Dendritic cell treated with granulocyte-macrophage colony-stimulating factor and Interleukin-4, amounts not matched to agents 40 ng/mL and 50 ng/mL, for 4 days (primary cell): ENCODE data around the gene HCK.

ENCODE experiments used
- H3K27ac Mint-ChIP-seq: one replicate; pipeline ENCODE4 v1.8.0; 2022; ENCODE audit warnings: mild to moderate bottlenecking, mixed read lengths
- H3K27me3 Mint-ChIP-seq: one replicate; pipeline ENCODE4 v1.8.0; 2022; ENCODE audit warnings: mild to moderate bottlenecking, mixed read lengths
- H3K36me3 Mint-ChIP-seq: one replicate; pipeline ENCODE4 v1.8.0; 2022; ENCODE audit warnings: low read depth, mixed read lengths
- H3K4me1 Mint-ChIP-seq: one replicate; pipeline ENCODE4 v1.8.0; 2022; ENCODE audit warnings: low read depth, mixed read lengths
- H3K4me3 Mint-ChIP-seq: one replicate; pipeline ENCODE4 v1.8.0; 2022; ENCODE audit warnings: mild to moderate bottlenecking, moderate library complexity, mixed read lengths
- H3K9me3 Mint-ChIP-seq: one replicate; pipeline ENCODE4 v1.8.0; 2022; ENCODE audit warnings: mixed read lengths
- intact Hi-C: fragments of 100-400 bp; cut with micrococcal nuclease; formaldehyde crosslinking; loops from one replicate; pipeline ENCODE4 v1.15.0; 2022

Gene HCK

DNA sequence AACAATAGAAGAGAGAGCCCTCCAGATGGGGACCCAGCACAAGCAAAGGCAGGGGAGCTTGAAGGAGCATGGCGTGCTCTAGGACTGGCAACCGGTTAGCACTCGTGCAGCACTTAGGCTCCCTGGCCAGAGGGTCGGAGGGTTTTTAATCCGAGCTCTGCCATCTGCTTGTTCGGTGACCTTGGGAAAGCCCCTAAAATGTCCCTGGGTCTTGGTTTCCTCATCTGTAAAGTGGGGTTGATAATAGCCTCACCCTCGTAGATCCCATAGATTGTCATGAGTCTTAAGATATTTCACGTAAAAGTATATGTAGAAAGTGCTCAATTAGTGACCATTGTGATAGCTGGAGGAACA is 16.6 kb upstream of the HCK start:
- H3K4me3 Mint-ChIP-seq, result no peak overlapping the region
- H3K27ac Mint-ChIP-seq, result peak overlapping the region; percentile 69
- peaks cover 6% of the 10 kb centered on the region for H3K36me3 Mint-ChIP-seq
- intact Hi-C loops, result loop anchor here (1.0 to 5.0 kb wide), 3 partner anchors 17 to 617 kb away; partner anchors contain the start of gene HCK
- peaks cover 85% of the 10 kb centered on the region for H3K4me1 Mint-ChIP-seq
- peaks cover 8% of the 10 kb centered on the region for H3K9me3 Mint-ChIP-seq
- H3K27me3 Mint-ChIP-seq, result peaks cover 3% of the 10 kb centered on the region

DNA sequence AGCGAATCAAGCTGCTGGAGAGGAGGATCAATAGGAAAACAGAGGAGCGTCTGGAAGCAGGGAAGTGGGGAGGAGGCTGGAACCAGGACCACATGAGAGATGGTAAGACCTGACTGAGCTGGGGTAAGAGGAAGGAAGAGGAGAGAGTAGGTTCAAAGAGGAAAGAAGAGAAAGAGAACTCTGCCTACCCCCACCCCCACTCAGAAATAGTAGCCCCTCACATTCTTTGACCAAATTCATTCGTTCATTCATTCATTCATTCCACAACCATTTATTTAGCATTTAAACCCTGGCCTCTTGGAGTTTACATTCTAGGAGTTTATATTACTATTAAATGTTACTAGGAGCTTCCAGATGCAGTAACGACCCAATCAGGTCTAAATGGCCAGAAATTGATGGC is 15.8 kb upstream of the HCK start:
- H3K4me1 Mint-ChIP-seq, result peaks cover 88% of the 10 kb centered on the region
- intact Hi-C loops, result loop anchor here (5.0 kb wide), 1 partner anchor 616 kb away; no protein-coding TSS in a partner anchor
- H3K9me3 Mint-ChIP-seq, result peaks cover 8% of the 10 kb centered on the region
- H3K36me3 Mint-ChIP-seq, result peaks cover 6% of the 10 kb centered on the region
- H3K27me3 Mint-ChIP-seq, result no peaks in the 10 kb centered on the region
- H3K4me3 Mint-ChIP-seq, result peak overlapping the region; percentile 22
- H3K27ac Mint-ChIP-seq, result peak overlapping the region; percentile 69

DNA sequence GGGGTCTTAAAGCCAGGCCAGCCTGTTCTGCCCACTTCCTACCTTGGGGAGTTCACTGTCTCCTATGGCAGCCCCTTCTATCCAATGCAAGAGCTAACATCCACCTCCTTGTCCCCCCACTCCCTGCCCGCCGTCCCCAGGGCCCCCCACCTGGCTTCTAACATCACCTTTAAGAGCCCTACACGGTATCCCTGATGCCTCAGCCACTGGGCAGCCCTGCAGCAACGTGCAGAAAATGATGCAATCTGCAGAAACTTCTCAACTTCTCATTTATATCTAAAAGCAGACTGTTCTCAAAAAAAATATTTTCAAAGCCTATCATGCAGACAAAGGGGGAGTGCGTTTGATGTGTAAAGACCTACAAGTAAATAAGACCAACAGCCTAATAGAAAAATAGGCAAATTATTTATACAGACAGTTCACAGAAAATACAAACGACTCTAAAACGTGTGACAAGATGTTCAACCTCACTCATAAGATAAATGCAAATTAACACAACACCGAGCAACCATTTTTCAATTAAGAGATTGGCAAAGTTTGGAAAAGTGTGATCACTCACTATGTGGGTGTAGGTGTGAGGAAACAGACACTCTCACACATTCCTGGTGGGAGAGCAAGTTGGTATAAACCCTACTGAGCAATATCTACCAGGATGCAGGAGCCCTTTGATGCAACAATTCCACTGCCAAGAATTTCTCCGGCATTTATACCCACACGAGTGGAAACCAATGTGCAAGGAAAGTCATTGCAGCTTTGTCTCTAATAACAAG is 15.1 kb upstream of the HCK start:
- peaks cover 8% of the 10 kb centered on the region for H3K9me3 Mint-ChIP-seq
- peaks cover 6% of the 10 kb centered on the region for H3K36me3 Mint-ChIP-seq
- H3K27ac Mint-ChIP-seq, result peak overlapping the region; percentile 69
- H3K4me1 Mint-ChIP-seq, result peaks cover 88% of the 10 kb centered on the region
- no peaks in the 10 kb centered on the region for H3K27me3 Mint-ChIP-seq
- intact Hi-C loops, result loop anchor here (5.0 kb wide), 1 partner anchor 615 kb away; no protein-coding TSS in a partner anchor
- H3K4me3 Mint-ChIP-seq, result no peak overlapping the region

DNA sequence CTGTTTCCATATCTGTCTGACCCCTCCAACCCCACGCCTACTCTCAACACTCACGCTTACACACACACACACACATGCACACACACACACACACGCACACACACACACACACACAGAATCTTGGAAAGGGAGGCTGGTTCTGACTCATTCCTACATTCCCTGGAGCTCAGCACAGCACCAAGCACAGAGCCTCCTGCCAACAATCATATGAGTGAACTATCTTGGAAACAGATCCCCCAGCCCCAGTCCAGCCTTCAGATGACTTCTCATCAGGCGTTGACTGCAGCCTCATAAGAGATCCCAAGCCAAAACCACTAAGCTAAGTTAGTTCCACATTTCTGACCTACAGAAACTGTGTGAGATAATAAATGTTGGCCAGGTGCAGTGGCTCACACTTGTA is 14.1 kb upstream of the HCK start:
- Mint-ChIP-seq H3K27ac (peak overlapping the region; percentile 27), H3K27me3 (no peaks in the 10 kb centered on the region), H3K36me3 (peaks cover 6% of the 10 kb centered on the region), H3K4me1 (peaks cover 89% of the 10 kb centered on the region), H3K4me3 (no peak overlapping the region), H3K9me3 (peaks cover 8% of the 10 kb centered on the region)
- intact Hi-C loops, result loop anchor here (5.0 kb wide), 1 partner anchor 614 kb away; no protein-coding TSS in a partner anchor

DNA sequence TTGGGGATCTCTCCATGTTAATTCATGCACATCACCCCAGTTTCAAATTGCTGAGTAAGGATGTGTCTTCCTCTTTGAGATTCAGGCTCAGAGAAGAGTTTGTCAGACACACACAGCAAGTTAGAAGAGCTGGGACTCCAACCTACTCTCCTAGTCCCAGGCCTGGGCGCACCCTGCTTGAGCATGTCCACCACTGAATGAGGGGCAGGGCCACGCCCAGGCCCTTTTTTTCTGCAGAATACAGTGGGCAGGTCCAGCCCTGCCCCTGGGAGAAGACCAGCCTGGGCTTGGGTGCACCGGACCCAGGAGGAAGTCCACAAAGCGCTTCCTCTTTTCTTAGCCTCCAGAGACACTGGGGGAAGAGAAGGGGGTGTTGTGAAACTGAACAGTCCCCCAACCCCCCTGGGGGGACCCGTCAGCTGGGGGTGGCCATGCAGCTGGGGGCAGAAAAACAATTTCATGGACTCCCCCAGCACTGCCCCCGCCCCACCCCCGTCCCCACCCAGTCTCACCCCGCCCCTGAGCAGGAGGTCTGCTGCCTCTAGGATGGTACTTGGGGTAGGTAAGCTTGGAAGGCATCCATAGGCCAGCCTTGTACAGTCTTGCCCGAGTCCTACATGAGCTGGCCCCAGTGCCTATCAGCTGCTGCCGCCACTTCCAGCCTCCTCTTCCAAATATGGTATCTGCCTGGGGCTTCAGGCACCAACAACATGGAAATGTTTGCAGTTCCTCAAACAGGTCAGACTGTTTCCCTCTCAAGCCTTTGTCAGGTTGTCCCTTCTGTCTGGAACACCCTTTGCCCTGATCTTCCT is 11.7 kb upstream of the HCK start:
- Mint-ChIP-seq H3K36me3 (peaks cover 6% of the 10 kb centered on the region), H3K9me3 (peaks cover 8% of the 10 kb centered on the region), H3K4me1 (peaks cover 78% of the 10 kb centered on the region), H3K27me3 (no peaks in the 10 kb centered on the region), H3K4me3 (peak overlapping the region; percentile 56), H3K27ac (peak overlapping the region; percentile 86)
- intact Hi-C loops, result loop anchor here (1.0 to 5.0 kb wide), 2 partner anchors 11 to 37 kb away; no protein-coding TSS in a partner anchor

DNA sequence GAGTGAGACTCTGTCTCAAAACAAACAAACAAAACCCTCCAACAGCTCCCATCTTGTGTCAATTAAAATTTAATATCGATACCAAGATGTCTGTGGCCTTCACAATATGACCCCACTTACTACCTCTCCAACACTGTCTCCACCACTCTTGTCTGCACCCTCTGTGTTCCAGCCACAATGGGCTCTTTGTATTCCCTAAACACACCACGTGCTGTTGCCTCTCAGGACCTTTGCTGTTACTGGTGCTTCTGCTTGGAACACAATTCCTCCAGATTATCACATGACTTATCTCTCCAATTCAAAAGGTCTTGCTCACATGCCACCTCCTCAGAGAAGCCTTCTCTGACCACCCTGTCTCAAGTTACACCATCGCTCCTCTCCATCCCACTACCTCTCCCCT is 6.0 kb upstream of the HCK start:
- Mint-ChIP-seq H3K27ac (peak overlapping the region; percentile 25), H3K4me3 (no peak overlapping the region), H3K36me3 (no peaks in the 10 kb centered on the region), H3K9me3 (no peaks in the 10 kb centered on the region), H3K4me1 (peaks cover 72% of the 10 kb centered on the region), H3K27me3 (no peaks in the 10 kb centered on the region)
- intact Hi-C loops, result no loop called here

DNA sequence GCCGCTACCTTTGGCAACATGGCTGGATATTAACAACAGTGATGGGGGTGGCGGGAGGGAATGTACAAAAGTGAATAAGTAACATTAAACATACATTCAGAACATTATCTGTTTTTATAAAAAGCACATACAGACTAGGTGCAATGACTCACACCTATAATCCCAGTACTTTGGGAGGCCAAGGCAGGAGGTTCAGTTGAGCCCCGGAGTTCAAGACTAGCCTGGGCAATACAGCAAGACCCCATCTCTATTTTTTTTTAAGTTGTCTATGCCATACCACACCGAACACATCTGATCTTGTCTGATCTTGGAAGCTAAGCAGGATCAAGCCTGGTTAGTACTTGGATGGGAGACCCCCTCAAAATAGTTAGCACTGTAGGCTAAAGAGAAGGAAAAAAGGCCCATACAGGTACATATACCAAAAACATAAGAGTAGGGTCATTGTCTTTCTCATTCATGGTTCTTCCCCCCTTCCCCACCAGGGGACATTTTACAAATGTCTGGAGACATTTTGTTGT is 1.7 kb upstream of the HCK start:
- no peaks in the 10 kb centered on the region for H3K9me3 Mint-ChIP-seq
- H3K4me3 Mint-ChIP-seq, result no peak overlapping the region
- no peaks in the 10 kb centered on the region for H3K27me3 Mint-ChIP-seq
- intact Hi-C loops, result no loop called here
- peaks cover 62% of the 10 kb centered on the region for H3K4me1 Mint-ChIP-seq
- peaks cover 41% of the 10 kb centered on the region for H3K36me3 Mint-ChIP-seq
- peak overlapping the region; percentile 99 for H3K27ac Mint-ChIP-seq

DNA sequence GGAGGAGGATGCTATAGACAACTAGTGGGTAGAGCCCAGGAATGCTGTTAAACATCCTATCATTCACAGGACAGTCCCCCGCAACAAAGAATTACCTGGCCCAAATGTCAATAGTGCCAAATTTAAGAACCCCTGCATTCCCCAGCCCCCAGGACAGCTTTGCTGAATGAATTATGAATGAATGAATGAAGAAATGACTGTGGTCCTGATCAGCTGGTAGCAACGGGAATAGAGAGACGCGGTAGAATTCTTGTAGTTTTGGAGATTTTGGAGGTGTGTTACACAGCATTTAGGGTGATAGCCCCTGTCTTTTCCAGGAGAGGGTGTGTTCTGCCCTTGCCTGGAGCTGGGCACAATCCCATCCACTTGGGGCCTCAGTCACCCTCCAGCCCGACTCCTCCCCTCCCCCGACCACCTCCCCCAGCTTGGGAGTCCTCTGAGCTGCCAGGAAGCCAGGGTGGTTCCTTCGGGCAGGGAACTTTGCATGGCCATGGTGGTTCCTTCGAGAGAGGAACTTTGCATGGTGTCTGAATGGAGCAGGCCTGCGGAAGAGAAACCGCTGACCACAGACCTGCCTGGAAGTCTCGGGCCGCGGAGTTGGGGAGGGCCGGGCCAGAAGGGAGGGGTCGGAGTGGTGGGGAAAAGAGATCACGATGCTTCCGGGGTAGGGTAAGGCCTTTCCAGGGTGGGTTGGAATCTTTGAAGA is 1.0 kb upstream of the HCK start:
- Mint-ChIP-seq H3K9me3 (no peaks in the 10 kb centered on the region), H3K27ac (peak overlapping the region; percentile 99), H3K36me3 (peaks cover 47% of the 10 kb centered on the region), H3K4me3 (peak overlapping the region; percentile 85), H3K4me1 (peaks cover 60% of the 10 kb centered on the region), H3K27me3 (no peaks in the 10 kb centered on the region)
- intact Hi-C loops, result loop anchor here (1.0 kb wide), 1 partner anchor 11 kb away; no protein-coding TSS in a partner anchor

DNA sequence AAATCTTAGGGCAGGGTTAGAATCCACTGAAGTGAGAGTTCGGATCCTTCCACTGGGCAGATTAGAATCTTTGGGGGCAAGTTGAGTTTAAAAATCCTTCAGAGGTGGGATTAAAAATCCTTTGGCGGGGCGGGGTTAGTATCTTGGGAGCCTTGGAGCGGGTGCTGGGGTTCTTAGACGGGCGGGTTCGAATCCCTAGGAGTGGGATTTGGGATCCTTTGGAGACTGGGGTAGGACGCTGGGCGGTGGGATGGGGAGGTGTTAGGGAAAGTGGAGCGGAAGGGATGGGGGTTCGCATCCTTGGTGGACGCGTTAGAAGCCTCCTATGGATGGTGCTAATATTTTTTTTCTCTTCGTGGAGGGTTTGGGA is 337 bp upstream of the HCK start:
- no peaks in the 10 kb centered on the region for H3K27me3 Mint-ChIP-seq
- no peaks in the 10 kb centered on the region for H3K9me3 Mint-ChIP-seq
- intact Hi-C loops, result loop anchor here (1.0 to 2.0 kb wide), 3 partner anchors 11 to 17 kb away; no protein-coding TSS in a partner anchor
- peaks cover 47% of the 10 kb centered on the region for H3K36me3 Mint-ChIP-seq
- peaks cover 58% of the 10 kb centered on the region for H3K4me1 Mint-ChIP-seq
- peak overlapping the region; percentile 99 for H3K27ac Mint-ChIP-seq
- peak overlapping the region; percentile 85 for H3K4me3 Mint-ChIP-seq

DNA sequence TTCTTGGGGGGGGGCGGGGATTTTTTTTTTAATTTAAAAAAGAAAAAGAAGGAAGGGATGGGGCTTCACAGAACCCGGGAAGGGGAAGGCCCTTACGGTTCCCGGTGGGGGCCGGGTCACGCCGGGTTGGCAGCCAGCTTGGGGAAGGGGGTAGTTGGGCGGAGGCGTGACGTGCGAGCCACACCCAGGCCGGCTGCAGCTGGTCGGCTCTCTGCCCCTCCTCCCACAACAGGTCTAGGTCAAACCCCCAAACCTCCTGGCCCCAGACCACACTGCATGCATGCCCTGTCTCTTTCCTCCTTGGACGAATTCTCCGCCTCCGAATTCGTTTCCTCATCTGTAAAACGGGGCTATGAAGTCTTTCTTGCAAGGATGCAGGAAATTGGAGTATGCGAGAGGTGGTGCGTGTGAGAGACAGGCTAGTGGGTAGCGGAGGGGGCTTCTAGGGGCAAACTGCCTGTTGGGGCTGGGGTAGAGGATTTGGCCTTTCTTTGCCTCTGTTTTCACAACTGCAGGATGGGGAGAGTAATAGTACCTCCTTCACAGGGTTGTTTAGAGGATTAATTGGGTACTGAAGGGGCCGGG is 828 bp downstream of the HCK start:
- intact Hi-C loops, result loop anchor here (2.0 kb wide), 2 partner anchors 16 to 18 kb away; no protein-coding TSS in a partner anchor
- Mint-ChIP-seq H3K4me3 (peak overlapping the region; percentile 85), H3K4me1 (peaks cover 64% of the 10 kb centered on the region), H3K27me3 (no peaks in the 10 kb centered on the region), H3K27ac (peak overlapping the region; percentile 99), H3K9me3 (no peaks in the 10 kb centered on the region), H3K36me3 (peaks cover 59% of the 10 kb centered on the region)

DNA sequence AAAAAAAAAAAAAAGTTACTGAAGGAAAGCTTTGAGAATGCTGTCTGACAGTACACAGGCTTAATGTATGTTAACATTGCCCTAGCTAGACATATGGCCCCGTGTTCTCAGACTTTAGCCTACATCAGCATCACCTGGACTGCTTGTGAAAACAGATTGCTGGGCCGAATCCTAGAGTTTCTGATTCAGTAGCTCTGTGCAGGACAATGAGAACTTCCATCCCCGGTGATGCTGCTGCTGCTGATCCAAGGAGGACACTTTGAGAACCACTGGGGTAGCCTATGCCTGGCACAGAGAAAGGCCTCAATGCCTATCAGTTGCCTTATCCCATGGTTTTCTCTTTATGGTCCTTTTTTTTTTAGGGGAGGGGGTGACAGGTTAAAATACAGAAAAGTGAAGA is 1.6 kb downstream of the HCK start:
- Mint-ChIP-seq H3K36me3 (peaks cover 66% of the 10 kb centered on the region), H3K4me3 (peak overlapping the region; percentile 85), H3K27me3 (no peaks in the 10 kb centered on the region), H3K27ac (peak overlapping the region; percentile 99), H3K4me1 (peaks cover 72% of the 10 kb centered on the region), H3K9me3 (no peaks in the 10 kb centered on the region)
- intact Hi-C loops, result loop anchor here (2.0 kb wide), 2 partner anchors 15 to 19 kb away; no protein-coding TSS in a partner anchor

DNA sequence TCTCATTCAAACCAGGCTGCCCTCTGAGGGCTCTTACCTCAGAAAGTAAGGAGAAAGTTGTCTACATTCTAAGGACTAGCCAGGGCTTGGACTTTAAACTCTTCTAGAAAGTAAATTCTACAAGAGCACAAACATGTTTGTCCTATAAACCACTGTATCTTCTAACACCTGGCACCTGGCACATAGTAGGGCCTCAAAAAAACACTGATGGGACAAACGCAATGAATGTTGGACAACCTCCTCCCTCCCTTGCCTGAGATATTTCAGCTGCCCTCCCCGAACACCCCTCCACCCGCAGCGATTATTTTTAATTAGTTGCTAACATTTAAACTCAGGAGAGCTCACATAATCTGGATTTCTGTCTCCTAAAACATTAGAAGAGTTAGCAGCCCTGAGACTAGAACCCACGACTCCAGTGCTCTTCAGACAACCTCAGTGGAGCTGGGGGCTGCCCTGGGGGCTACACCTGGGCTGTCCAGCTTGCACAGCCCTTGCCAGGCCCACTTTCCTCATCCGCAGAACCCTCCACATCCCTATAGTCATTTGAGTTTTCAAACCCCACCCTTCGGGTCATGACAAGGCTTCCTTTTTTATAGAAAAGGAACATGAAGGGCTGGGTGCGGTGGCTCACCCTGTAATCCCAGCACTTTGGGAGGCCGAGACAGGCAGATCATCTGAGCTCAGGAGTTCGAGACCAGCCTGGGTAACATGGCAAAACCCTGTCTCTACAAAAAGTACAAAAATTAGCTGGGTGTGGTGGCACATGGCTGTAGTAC is 4.9 kb downstream of the HCK start:
- Mint-ChIP-seq H3K36me3 (peaks cover 91% of the 10 kb centered on the region), H3K4me1 (peaks cover 74% of the 10 kb centered on the region), H3K9me3 (no peaks in the 10 kb centered on the region), H3K27ac (peak overlapping the region; percentile 87), H3K27me3 (no peaks in the 10 kb centered on the region), H3K4me3 (peak overlapping the region; percentile 75)
- intact Hi-C loops, result no loop called here
